Lower lobe of right lung (tissue), 2 donors: ENCODE measurements around the gene RAB18. TPM values are rescaled to one million over a fixed set of nuclear protein-coding genes. Genes with fewer than 3 reads are reported as not detected.

ENCODE experiments used
- ATAC-seq, 2 donors: fragments of 200-7000 bp; cut with Tn5 transposase; one replicate each; pipeline ENCODE4 v1.9.1; 2020 to 2022; ENCODE audit warnings: mild to moderate bottlenecking in 2 of 2, moderate library complexity in 2 of 2
- DNase-seq: peaks from one replicate; pipeline ENCODE4 v3.0.0-alpha.2; 2020
- H3K27ac ChIP-seq: fragments of 200-600 bp; one replicate; pipeline ENCODE4 v1.8.0; 2022
- H3K27me3 ChIP-seq: fragments of 200-600 bp; one replicate; pipeline ENCODE4 v1.8.0; 2022; ENCODE audit warnings: low read depth
- H3K36me3 ChIP-seq: fragments of 200-600 bp; one replicate; pipeline ENCODE4 v1.8.0; 2022; ENCODE audit warnings: mild to moderate bottlenecking
- H3K4me1 ChIP-seq: fragments of 200-600 bp; one replicate; pipeline ENCODE4 v1.8.0; 2022
- H3K4me3 ChIP-seq: fragments of 200-600 bp; one replicate; pipeline ENCODE4 v1.8.0; 2022; ENCODE audit warnings: mild to moderate bottlenecking
- H3K9me3 ChIP-seq: fragments of 200-600 bp; one replicate; pipeline ENCODE4 v1.8.0; 2022
- intact Hi-C: fragments of 100-400 bp; cut with DNase I; formaldehyde crosslinking; loops from one replicate; pipeline ENCODE4 v1.11.0; 2022
- total RNA-seq: library from RNA; stranded (reverse); fragmentation: NEBNext Ultra II Directional; extraction: Animal tissue kit (Norgen Biotek cat#: 25700); gene quantifications from one replicate; pipeline ENCODE4 v1.2.1, GENCODE V29; 2021
- TF ChIP-seq, protein P1 (sequence below): fragments of 200-600 bp; IDR thresholded peaks from one replicate; pipeline ENCODE4 v1.8.0; 2022; ENCODE audit warnings: antibody characterized with exemption, mild to moderate bottlenecking
- donor health status: DM: no; HTN: yes; CAD: no; lungs with severe emphysema.

Gene RAB18
- total RNA-seq, 1 donor from 2014 or later = 97.2 TPM

DNA sequence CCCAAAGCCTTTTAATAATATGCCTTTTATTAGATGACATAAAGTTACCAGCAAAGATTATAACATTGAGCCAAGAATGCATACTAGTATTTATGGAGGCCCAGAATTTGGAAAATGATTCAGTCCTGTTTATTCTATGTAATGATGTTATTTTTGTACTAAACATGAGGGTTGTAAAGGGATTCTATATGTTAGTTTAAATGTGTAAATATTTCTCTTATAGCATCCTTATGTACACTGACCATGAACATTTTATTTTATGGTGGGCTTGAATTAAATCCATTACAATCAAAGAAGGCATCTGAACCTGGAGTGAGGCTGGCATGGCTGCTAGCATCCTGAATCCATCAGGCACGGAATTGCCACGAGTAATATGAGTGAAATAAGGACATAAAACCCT lies 80.2 kb downstream of the RAB18 start:
- Histone ChIP-seq H3K36me3 (no peaks in the 10 kb centered on the region), H3K27me3 (no peaks in the 10 kb centered on the region), H3K27ac (no peak overlapping the region), H3K4me1 (no peaks in the 10 kb centered on the region), H3K9me3 (no peaks in the 10 kb centered on the region), H3K4me3 (no peak overlapping the region)
- no peak for ATAC-seq
- no peak for DNase-seq
- TF ChIP-seq, protein P1, sequence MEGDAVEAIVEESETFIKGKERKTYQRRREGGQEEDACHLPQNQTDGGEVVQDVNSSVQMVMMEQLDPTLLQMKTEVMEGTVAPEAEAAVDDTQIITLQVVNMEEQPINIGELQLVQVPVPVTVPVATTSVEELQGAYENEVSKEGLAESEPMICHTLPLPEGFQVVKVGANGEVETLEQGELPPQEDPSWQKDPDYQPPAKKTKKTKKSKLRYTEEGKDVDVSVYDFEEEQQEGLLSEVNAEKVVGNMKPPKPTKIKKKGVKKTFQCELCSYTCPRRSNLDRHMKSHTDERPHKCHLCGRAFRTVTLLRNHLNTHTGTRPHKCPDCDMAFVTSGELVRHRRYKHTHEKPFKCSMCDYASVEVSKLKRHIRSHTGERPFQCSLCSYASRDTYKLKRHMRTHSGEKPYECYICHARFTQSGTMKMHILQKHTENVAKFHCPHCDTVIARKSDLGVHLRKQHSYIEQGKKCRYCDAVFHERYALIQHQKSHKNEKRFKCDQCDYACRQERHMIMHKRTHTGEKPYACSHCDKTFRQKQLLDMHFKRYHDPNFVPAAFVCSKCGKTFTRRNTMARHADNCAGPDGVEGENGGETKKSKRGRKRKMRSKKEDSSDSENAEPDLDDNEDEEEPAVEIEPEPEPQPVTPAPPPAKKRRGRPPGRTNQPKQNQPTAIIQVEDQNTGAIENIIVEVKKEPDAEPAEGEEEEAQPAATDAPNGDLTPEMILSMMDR = no peak
- intact Hi-C loops = no loop called here

Other genes starting within 250 kb of the RAB18 start
- 1.6 TPM for gene MKX, start 241.5 kb downstream of the RAB18 start, total RNA-seq